Naive B cell (primary cell): Measurements from ENCODE around the gene CPLX1. TPM values are rescaled to one million over a fixed set of nuclear protein-coding genes. Genes with fewer than 3 reads are reported as not detected.

Experiments used
- ATAC-seq, 2 donors: fragments of 150-1000 bp; cut with Tn5 transposase; 2 replicates each; pipeline ENCODE4 v1.10.0; 2021; ENCODE audit warnings: low read depth in 2 of 2, mild to moderate bottlenecking in 2 of 2, moderate library complexity in 2 of 2
- DNase-seq: peaks from one replicate; pipeline ENCODE4 v3.0.0; 2022
- H3K27ac Mint-ChIP-seq, 6 donors: one replicate each; pipeline ENCODE4 v1.8.0; 2020 to 2022; ENCODE audit warnings: mild to moderate bottlenecking in 6 of 6, mixed read lengths in 6 of 6, moderate library complexity in 5 of 6, inconsistent platforms in 2 of 6
- H3K27me3 Mint-ChIP-seq, 3 donors: one replicate each; pipeline ENCODE4 v1.8.0; 2021 to 2022; ENCODE audit warnings: mixed read lengths in 3 of 3, mild to moderate bottlenecking in 1 of 3
- H3K36me3 Mint-ChIP-seq, 2 donors: one replicate each; pipeline ENCODE4 v1.8.0; 2020 to 2022; ENCODE audit warnings: mixed read lengths in 2 of 2, inconsistent platforms in 1 of 2, mild to moderate bottlenecking in 1 of 2
- H3K4me1 Mint-ChIP-seq, 3 donors: one replicate each; pipeline ENCODE4 v1.8.0; 2020 to 2022; ENCODE audit warnings: mixed read lengths in 3 of 3, inconsistent platforms in 1 of 3, mild to moderate bottlenecking in 1 of 3, moderate library complexity in 1 of 3
- H3K4me3 Mint-ChIP-seq, 8 donors: one replicate each; pipeline ENCODE4 v1.8.0; 2020 to 2022; ENCODE audit warnings: mild to moderate bottlenecking in 8 of 8, mixed read lengths in 8 of 8, moderate library complexity in 8 of 8, inconsistent platforms in 2 of 8
- H3K9me3 Mint-ChIP-seq, 7 donors: one replicate each; pipeline ENCODE4 v1.8.0; 2020 to 2022; ENCODE audit warnings: mixed read lengths in 7 of 7, mild to moderate bottlenecking in 5 of 7, inconsistent platforms in 2 of 7, moderate library complexity in 1 of 7
- polyA plus RNA-seq, 6 donors: library from polyadenylated mRNA; unstranded; fragments of 300-500 nt; fragmentation: Illumina TruSeq; gene quantifications; one replicate each; pipeline ENCODE4 v1.2.3, GENCODE V29; 2021; ENCODE audit warnings: low read depth in 6 of 6

The CPLX1 gene
- polyA plus RNA-seq, 6 donors from 2014 or later, result not detected

- no peaks in the 10 kb centered on the region for H3K9me3 Mint-ChIP-seq
- DNase-seq, result no peak
- no peaks in the 10 kb centered on the region for H3K27me3 Mint-ChIP-seq
- ATAC-seq, result no peak
- peaks cover 0 to 7% (median 0%) of the 10 kb centered on the region in 3 donors for H3K4me1 Mint-ChIP-seq
- no peaks in the 10 kb centered on the region for H3K36me3 Mint-ChIP-seq
- H3K4me3 Mint-ChIP-seq, result no peak overlapping the region
- no peak overlapping the region for H3K27ac Mint-ChIP-seq
Measured at GRCh38 chr4:850323-850945, 24.5 kb upstream of the CPLX1 start.

GRCh38 chr4:849478-850175 lies 23.7 kb upstream of the CPLX1 start:
- Mint-ChIP-seq H3K36me3 (no peaks in the 10 kb centered on the region), H3K9me3 (no peaks in the 10 kb centered on the region), H3K27ac (no peak overlapping the region), H3K4me3 (no peak overlapping the region), H3K27me3 (no peaks in the 10 kb centered on the region), H3K4me1 (peaks cover 0 to 7% (median 0%) of the 10 kb centered on the region in 3 donors)
- ATAC-seq (no peak), DNase-seq (no peak)

GRCh38 chr4:848803-849477 lies 23.0 kb upstream of the CPLX1 start:
- Mint-ChIP-seq H3K4me1 (peaks cover 0 to 7% (median 0%) of the 10 kb centered on the region in 3 donors), H3K4me3 (no peak overlapping the region), H3K27ac (no peak overlapping the region), H3K36me3 (no peaks in the 10 kb centered on the region), H3K27me3 (no peaks in the 10 kb centered on the region), H3K9me3 (no peaks in the 10 kb centered on the region)
- DNase-seq (no peak), ATAC-seq (no peak)

GRCh38 chr4:848307-848691 lies 22.4 kb upstream of the CPLX1 start:
- Mint-ChIP-seq H3K36me3 (no peaks in the 10 kb centered on the region), H3K4me1 (peaks cover 0 to 7% (median 0%) of the 10 kb centered on the region in 3 donors), H3K27me3 (no peaks in the 10 kb centered on the region), H3K27ac (peak overlapping the region in 1 of 6 donors; percentile 60), H3K4me3 (no peak overlapping the region), H3K9me3 (peaks cover 0 to under 1% (median 0%) of the 10 kb centered on the region in 7 donors)
- ATAC-seq (no peak), DNase-seq (no peak)

GRCh38 chr4:845836-846251 lies 19.9 kb upstream of the CPLX1 start:
- Mint-ChIP-seq H3K27me3 (no peaks in the 10 kb centered on the region), H3K36me3 (peaks cover 0 to 10% of the 10 kb centered on the region in 2 donors), H3K4me3 (peak overlapping the region in 1 of 8 donors; percentile 56), H3K27ac (peak overlapping the region in 1 of 6 donors; percentile 65), H3K9me3 (peaks cover 0 to 5% (median under 1%) of the 10 kb centered on the region in 7 donors), H3K4me1 (peaks cover 0 to 4% (median 0%) of the 10 kb centered on the region in 3 donors)
- DNase-seq (no peak), ATAC-seq (no peak)

- ATAC-seq, result no peak
- Mint-ChIP-seq H3K36me3 (peaks cover 0 to 10% of the 10 kb centered on the region in 2 donors), H3K27me3 (no peaks in the 10 kb centered on the region), H3K27ac (no peak overlapping the region), H3K9me3 (peaks cover 0 to 5% (median 1%) of the 10 kb centered on the region in 7 donors), H3K4me1 (peaks cover 0 to 4% (median 0%) of the 10 kb centered on the region in 3 donors), H3K4me3 (no peak overlapping the region)
- no peak for DNase-seq
Measured at GRCh38 chr4:845233-845835, 19.4 kb upstream of the CPLX1 start.

GRCh38 chr4:844752-845232 lies 18.9 kb upstream of the CPLX1 start:
- ATAC-seq (no peak), DNase-seq (no peak)
- Mint-ChIP-seq H3K9me3 (peaks cover 0 to 5% (median 1%) of the 10 kb centered on the region in 7 donors), H3K36me3 (peaks cover 0 to 10% of the 10 kb centered on the region in 2 donors), H3K4me1 (peaks cover 0 to 4% (median 0%) of the 10 kb centered on the region in 3 donors), H3K27me3 (no peaks in the 10 kb centered on the region), H3K27ac (no peak overlapping the region), H3K4me3 (no peak overlapping the region)

GRCh38 chr4:839675-840443 lies 13.9 kb upstream of the CPLX1 start:
- no peak for ATAC-seq
- Mint-ChIP-seq H3K36me3 (peaks cover 0 to 20% of the 10 kb centered on the region in 2 donors), H3K9me3 (peaks cover 6 to 28% (median 12%) of the 10 kb centered on the region in 7 donors), H3K27ac (peak overlapping the region in 2 of 6 donors; percentile 12 to 75), H3K4me3 (no peak overlapping the region), H3K4me1 (no peaks in the 10 kb centered on the region), H3K27me3 (no peaks in the 10 kb centered on the region)
- DNase-seq, result no peak

GRCh38 chr4:837772-838171 lies 11.8 kb upstream of the CPLX1 start:
- DNase-seq (no peak), ATAC-seq (no peak)
- H3K36me3 Mint-ChIP-seq, result peaks cover 0 to 20% of the 10 kb centered on the region in 2 donors
- peaks cover 6 to 28% (median 13%) of the 10 kb centered on the region in 7 donors for H3K9me3 Mint-ChIP-seq
- H3K27ac Mint-ChIP-seq, result no peak overlapping the region
- peaks cover 0 to 4% (median 0%) of the 10 kb centered on the region in 3 donors for H3K27me3 Mint-ChIP-seq
- peaks cover 3 to 6% (median 5%) of the 10 kb centered on the region in 3 donors for H3K4me1 Mint-ChIP-seq
- H3K4me3 Mint-ChIP-seq, result no peak overlapping the region

- no peak for ATAC-seq
- Mint-ChIP-seq H3K27ac (no peak overlapping the region), H3K4me1 (peaks cover 3 to 7% (median 5%) of the 10 kb centered on the region in 3 donors), H3K9me3 (peaks cover 6 to 28% (median 13%) of the 10 kb centered on the region in 7 donors), H3K4me3 (no peak overlapping the region), H3K36me3 (peaks cover 0 to 16% of the 10 kb centered on the region in 2 donors), H3K27me3 (peaks cover 0 to 4% (median 0%) of the 10 kb centered on the region in 3 donors)
- no peak for DNase-seq
Measured at GRCh38 chr4:836750-837301, 10.9 kb upstream of the CPLX1 start.

- H3K9me3 Mint-ChIP-seq, result peaks cover 6 to 28% (median 12%) of the 10 kb centered on the region in 7 donors
- ATAC-seq (no peak), DNase-seq (no peak)
- no peak overlapping the region for H3K4me3 Mint-ChIP-seq
- H3K36me3 Mint-ChIP-seq, result peaks cover 0 to 10% of the 10 kb centered on the region in 2 donors
- H3K4me1 Mint-ChIP-seq, result peaks cover 3 to 7% (median 5%) of the 10 kb centered on the region in 3 donors
- H3K27me3 Mint-ChIP-seq, result peaks cover 0 to 4% (median 0%) of the 10 kb centered on the region in 3 donors
- H3K27ac Mint-ChIP-seq, result no peak overlapping the region
Measured at GRCh38 chr4:836003-836511, 10.1 kb upstream of the CPLX1 start.
